Skeletal muscle satellite cell (primary cell): ENCODE results near the gene FBXO34. TPM values are rescaled to one million over a fixed set of nuclear protein-coding genes. Genes with fewer than 3 reads are reported as not detected.

Experiments used
- H3K27me3 ChIP-seq: 2 replicates; pipeline ENCODE4 v1.7.0; 2013; ENCODE audit warnings: low read length; ENCODE audit not compliant: control insufficient read depth, insufficient read depth
- H3K36me3 ChIP-seq: 2 replicates; pipeline ENCODE4 v1.7.0; 2013; ENCODE audit warnings: mild to moderate bottlenecking, control low read depth, low read length; ENCODE audit not compliant: insufficient read depth
- H3K4me1 ChIP-seq: 2 replicates; pipeline ENCODE4 v1.7.0; 2013; ENCODE audit warnings: low read length; ENCODE audit not compliant: control insufficient read depth, insufficient read depth
- H3K4me2 ChIP-seq: 2 replicates; pipeline ENCODE4 v1.7.0; 2013; ENCODE audit warnings: mild to moderate bottlenecking, low read length
- H3K4me3 ChIP-seq: 2 replicates; pipeline ENCODE4 v1.7.0; 2013; ENCODE audit warnings: low read length
- H3K9ac ChIP-seq: 2 replicates; pipeline ENCODE4 v1.7.0; 2013; ENCODE audit warnings: mild to moderate bottlenecking, low read depth, low read length, moderate library complexity
- H3K9me3 ChIP-seq: replicated peaks from 2 replicates; pipeline ENCODE4 v1.7.0; 2013; ENCODE audit warnings: mild to moderate bottlenecking, control low read depth, low read length
- small RNA-seq: library from RNA; depleted of rRNA; stranded (forward); fragments of <200 nt; gene quantifications from one replicate; pipeline ENCODE3, GENCODE V24; 2012

Gene FBXO34

DNA sequence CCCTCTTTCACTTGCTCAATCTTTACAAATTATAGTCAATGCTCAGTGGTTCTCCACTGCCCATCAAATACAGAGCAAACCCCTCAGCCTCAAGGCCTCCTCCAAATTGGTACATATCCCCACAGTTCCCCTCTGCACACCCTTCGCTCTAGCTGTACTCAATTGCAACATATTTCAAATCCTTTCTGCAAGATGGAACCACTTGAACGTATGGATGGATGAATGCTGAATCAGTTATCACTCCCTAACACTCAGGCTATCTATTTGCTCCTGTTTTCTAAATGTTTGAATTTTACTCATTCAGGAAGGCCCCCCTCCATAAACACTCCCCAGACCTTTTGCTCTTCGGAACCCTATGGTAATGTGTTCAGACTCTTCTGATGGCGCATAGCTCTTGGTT is 115.9 kb downstream of the FBXO34 start:
- no peak overlapping the region for H3K9ac ChIP-seq
- no peak overlapping the region for H3K4me3 ChIP-seq
- no peaks in the 10 kb centered on the region for H3K27me3 ChIP-seq
- no peak overlapping the region for H3K4me2 ChIP-seq
- H3K36me3 ChIP-seq = no peaks in the 10 kb centered on the region
- H3K9me3 ChIP-seq = no peaks in the 10 kb centered on the region
- H3K4me1 ChIP-seq = peaks cover 36% of the 10 kb centered on the region

DNA sequence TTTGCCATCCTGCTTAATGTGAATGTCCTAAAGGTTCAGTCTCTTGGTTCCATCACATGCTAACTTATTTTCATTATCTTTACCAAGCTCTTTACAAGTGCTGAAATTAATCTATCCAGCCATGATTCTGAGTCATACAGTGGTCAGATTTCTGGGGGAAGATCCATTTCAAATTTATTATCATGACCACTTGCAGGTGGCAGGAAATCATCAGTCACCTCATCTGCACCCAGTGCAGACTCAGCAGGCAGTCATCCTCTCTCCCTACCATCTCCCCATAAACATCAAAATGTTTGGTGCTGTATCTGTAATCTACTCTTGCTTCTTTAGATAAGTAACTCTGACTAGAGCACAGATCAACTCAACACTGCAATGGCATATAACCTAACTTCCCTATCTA is 116.9 kb downstream of the FBXO34 start:
- Histone ChIP-seq H3K4me1 (peaks cover 28% of the 10 kb centered on the region), H3K9me3 (no peaks in the 10 kb centered on the region), H3K9ac (peak overlapping the region; percentile 14), H3K27me3 (no peaks in the 10 kb centered on the region), H3K36me3 (no peaks in the 10 kb centered on the region), H3K4me3 (peak overlapping the region; percentile 11), H3K4me2 (peak overlapping the region; percentile 37)

DNA sequence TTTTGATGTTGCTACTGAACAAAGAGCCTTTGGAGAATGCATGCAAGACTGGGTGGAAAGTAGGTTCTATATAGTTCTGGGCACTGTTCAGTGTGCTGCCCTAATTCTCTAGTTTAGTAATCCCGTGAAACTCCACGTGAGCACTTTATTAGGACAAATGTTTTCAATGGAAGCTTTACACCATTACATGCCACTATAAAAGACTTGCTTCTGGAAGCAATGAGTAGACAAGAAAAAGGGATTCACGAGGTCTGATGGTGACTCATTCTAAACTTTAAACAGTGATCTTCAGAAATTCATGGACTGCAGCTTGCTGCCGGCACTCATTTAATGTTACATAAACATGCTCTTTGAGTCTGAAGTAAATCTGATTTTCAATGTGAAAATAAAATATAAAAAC is 118.1 kb downstream of the FBXO34 start:
- no peaks in the 10 kb centered on the region for H3K27me3 ChIP-seq
- H3K36me3 ChIP-seq = peaks cover 1% of the 10 kb centered on the region
- peaks cover 21% of the 10 kb centered on the region for H3K4me1 ChIP-seq
- no peaks in the 10 kb centered on the region for H3K9me3 ChIP-seq
- peak overlapping the region; percentile 23 for H3K4me2 ChIP-seq
- H3K9ac ChIP-seq = no peak overlapping the region
- H3K4me3 ChIP-seq = no peak overlapping the region

DNA sequence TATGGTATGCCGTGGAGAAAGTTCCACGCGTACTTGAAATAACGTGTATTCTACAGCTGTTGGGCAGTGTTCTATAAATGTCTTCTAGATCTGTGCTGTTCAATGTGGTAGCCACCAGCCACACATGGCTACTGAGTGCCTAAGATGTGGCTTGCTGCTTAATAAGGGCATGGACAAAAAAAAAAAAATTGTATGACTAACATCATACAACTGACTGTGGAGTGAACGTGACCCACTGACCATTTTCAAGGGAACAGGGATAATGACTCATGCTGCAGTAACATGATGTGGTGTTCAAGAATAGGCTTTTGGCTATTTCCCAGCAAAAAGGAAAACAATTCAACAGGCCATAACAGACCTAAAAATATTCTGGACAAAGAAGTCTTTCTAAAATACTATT is 127.5 kb downstream of the FBXO34 start:
- peaks cover 24% of the 10 kb centered on the region for H3K4me1 ChIP-seq
- no peak overlapping the region for H3K4me3 ChIP-seq
- peak overlapping the region; percentile 56 for H3K4me2 ChIP-seq
- H3K9ac ChIP-seq = no peak overlapping the region
- H3K9me3 ChIP-seq = no peaks in the 10 kb centered on the region
- H3K36me3 ChIP-seq = peaks cover 9% of the 10 kb centered on the region
- H3K27me3 ChIP-seq = no peaks in the 10 kb centered on the region

DNA sequence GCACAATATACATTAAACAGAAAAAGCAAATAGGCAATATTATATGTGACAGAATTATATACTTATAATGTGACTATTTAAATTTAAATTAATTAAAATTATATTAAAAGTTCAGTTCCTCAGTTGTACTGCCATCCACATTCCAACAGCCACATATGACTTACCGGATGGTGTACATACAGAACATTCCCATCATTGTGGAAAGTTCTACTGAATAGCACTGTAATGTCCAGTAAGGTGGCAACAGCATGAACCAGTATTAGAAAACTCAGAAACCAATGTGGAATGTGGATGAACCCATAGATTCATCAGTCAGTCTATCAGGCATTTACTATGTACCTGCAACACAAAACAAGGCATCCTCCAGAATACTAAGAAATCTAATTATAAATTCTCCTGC is 128.0 kb downstream of the FBXO34 start:
- no peak overlapping the region for H3K9ac ChIP-seq
- no peaks in the 10 kb centered on the region for H3K9me3 ChIP-seq
- H3K4me2 ChIP-seq = peak overlapping the region; percentile 41
- peak overlapping the region; percentile 1 for H3K4me3 ChIP-seq
- H3K27me3 ChIP-seq = no peaks in the 10 kb centered on the region
- H3K4me1 ChIP-seq = peaks cover 24% of the 10 kb centered on the region
- peaks cover 9% of the 10 kb centered on the region for H3K36me3 ChIP-seq

DNA sequence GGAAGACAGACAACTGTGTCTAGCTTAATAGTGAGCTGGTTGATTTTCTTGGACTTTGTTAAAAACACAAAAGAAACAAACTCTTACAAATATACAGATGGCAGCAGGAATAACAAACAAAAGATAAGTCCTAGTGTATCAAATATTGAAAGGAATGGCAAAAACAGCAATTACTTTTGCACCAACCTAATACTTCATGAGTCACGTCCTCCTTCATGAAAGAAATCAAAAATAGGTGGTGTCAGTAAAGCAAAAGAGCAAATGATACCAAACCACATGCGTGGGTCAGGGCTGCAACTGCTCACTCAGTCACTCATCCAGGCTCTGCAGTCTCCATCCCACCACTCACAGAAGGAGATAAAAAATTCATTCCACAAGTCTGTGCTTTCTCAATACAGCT is 128.6 kb downstream of the FBXO34 start:
- H3K4me2 ChIP-seq = peak overlapping the region; percentile 41
- no peaks in the 10 kb centered on the region for H3K9me3 ChIP-seq
- H3K4me1 ChIP-seq = peaks cover 24% of the 10 kb centered on the region
- no peak overlapping the region for H3K9ac ChIP-seq
- H3K4me3 ChIP-seq = no peak overlapping the region
- H3K27me3 ChIP-seq = no peaks in the 10 kb centered on the region
- H3K36me3 ChIP-seq = peaks cover 4% of the 10 kb centered on the region

DNA sequence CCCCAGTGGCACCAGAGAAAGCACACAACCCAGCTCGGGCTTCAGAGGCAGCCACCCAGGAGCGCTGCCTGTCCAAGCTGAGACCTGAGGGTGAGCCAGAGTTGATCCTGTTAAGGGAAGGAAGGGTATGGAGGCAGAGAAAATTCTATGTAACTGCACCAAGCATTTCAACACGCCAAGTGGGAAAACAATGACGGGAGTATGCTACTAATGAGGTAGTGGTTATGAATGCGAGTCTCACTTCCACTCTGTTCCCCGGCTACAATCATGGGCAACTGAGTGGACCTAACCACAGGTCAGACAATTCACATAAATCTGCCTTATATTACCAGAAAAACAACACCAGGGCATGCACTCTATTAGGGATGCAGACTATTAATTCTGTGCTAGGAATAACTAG is 130.5 kb downstream of the FBXO34 start:
- no peak overlapping the region for H3K4me3 ChIP-seq
- no peaks in the 10 kb centered on the region for H3K36me3 ChIP-seq
- no peaks in the 10 kb centered on the region for H3K27me3 ChIP-seq
- H3K4me1 ChIP-seq = peaks cover 24% of the 10 kb centered on the region
- H3K4me2 ChIP-seq = no peak overlapping the region
- no peaks in the 10 kb centered on the region for H3K9me3 ChIP-seq
- no peak overlapping the region for H3K9ac ChIP-seq

Small RNA genes within 50 kb of the gene (small RNA-seq; reads per million reads assigned to genes)
- gene AL356801.1 = not detected
